ENCODE measurements around the gene GTSF1L. TPM values are rescaled to one million over a fixed set of nuclear protein-coding genes. Genes with fewer than 3 reads are reported as not detected.

GTSF1L gene
- total RNA-seq, 1 experiment from 2014 or later: not detected

GRCh38 chr20:43765916-43766315 lies 39.1 kb upstream of the GTSF1L start:
- no peak overlapping the region for H2BK5ac ChIP-seq (ENCODE audit: insufficient read length, low read length)
- H3K9me3 ChIP-seq (ENCODE audit: control insufficient read depth, low read depth, low read length): no peaks in the 10 kb centered on the region
- H3K27ac Mint-ChIP-seq: no peak overlapping the region
- H2BK120ac ChIP-seq (ENCODE audit: low read depth, low read length, poor library complexity, severe bottlenecking): no peak overlapping the region
- no peak overlapping the region for H2BK15ac ChIP-seq (ENCODE audit: low read depth, low read length)
- no peaks in the 10 kb centered on the region for H3K36me3 Mint-ChIP-seq (ENCODE audit: insufficient read depth in 1 of 3, low read depth in 3 of 3)
- H3K4me1 Mint-ChIP-seq: peaks cover 6 to 12% of the 10 kb centered on the region in 2 experiments
- no peak overlapping the region for H3K56ac ChIP-seq (ENCODE audit: insufficient read length, low read depth, low read length)
- H3K9me3 Mint-ChIP-seq: no peaks in the 10 kb centered on the region
- no peak overlapping the region for H3K14ac ChIP-seq (ENCODE audit: insufficient read depth, low read length)
- H3K4me3 Mint-ChIP-seq: no peak overlapping the region
- no peak overlapping the region for H2BK20ac ChIP-seq (ENCODE audit: low read depth, low read length, poor library complexity, severe bottlenecking)
- no peak overlapping the region for H4K91ac ChIP-seq (ENCODE audit: insufficient read length, low read depth, low read length)
- no peaks in the 10 kb centered on the region for H4K20me1 ChIP-seq (ENCODE audit: control insufficient read depth, insufficient read depth, insufficient read length)
- H3K4ac ChIP-seq (ENCODE audit: low read depth, low read length): no peak overlapping the region
- H4K8ac ChIP-seq (replicated peaks; ENCODE audit: insufficient read length, low read depth, low read length): no peak overlapping the region
- no peaks in the 10 kb centered on the region; the same call in 1 of the 2 replicates for H3K4me1 ChIP-seq (ENCODE audit: insufficient read depth, low read length)
- no peak for TF ChIP-seq CTCF (conservative IDR thresholded peaks at IDR 0.05)
- H3K79me2 ChIP-seq (ENCODE audit: insufficient read depth, low read length): no peaks in the 10 kb centered on the region; the same call in 1 of the 2 replicates
- no peak overlapping the region for H2AK5ac ChIP-seq (ENCODE audit: insufficient read length, low read length)
- H2AFZ ChIP-seq (ENCODE audit: low read length): no peak overlapping the region
- no peak overlapping the region for H3T11ph ChIP-seq (ENCODE audit: low read length)
- H3K23me2 ChIP-seq (ENCODE audit: insufficient read length, low read depth, low read length, poor library complexity, severe bottlenecking): no peaks in the 10 kb centered on the region
- no peak overlapping the region for H4K5ac ChIP-seq (ENCODE audit: insufficient read length, low read depth, low read length)
- no peak overlapping the region for H3K23ac ChIP-seq (ENCODE audit: insufficient read length, low read depth, low read length)
- H3K27me3 ChIP-seq (ENCODE audit: insufficient read depth, low read length): no peaks in the 10 kb centered on the region
- WGBS (ENCODE audit: extremely low coverage, insufficient read length, low lambda C conversion rate): no CpG with 5 or more reads among the region's 7 CpGs
- H2BK12ac ChIP-seq (ENCODE audit: insufficient read length, low read depth, low read length): no peak overlapping the region
- H3K27me3 Mint-ChIP-seq (ENCODE audit: low read depth): peaks cover 2% of the 10 kb centered on the region; the same call in 1 of the 2 replicates
- H3K18ac ChIP-seq (ENCODE audit: insufficient read length, low read depth, low read length): no peak overlapping the region
- H3K79me1 ChIP-seq (ENCODE audit: insufficient read depth, low read depth, low read length, poor library complexity, severe bottlenecking): no peaks in the 10 kb centered on the region
- no peak overlapping the region for H3K27ac ChIP-seq (ENCODE audit: insufficient read length, low read depth, low read length)
- H3K4me2 ChIP-seq (ENCODE audit: insufficient read depth, insufficient read length, low read length): no peak overlapping the region
- no peak for DNase-seq
- no peak overlapping the region for H3K9ac ChIP-seq (ENCODE audit: extremely low read depth, insufficient read length, low read length)
